Gastrocnemius medialis (tissue), 4 donors: ENCODE results near the gene ORAI2.

Experiments
- POLR2A ChIP-seq, 2 donors: fragments of 450-650 bp; IDR thresholded peaks; one replicate each; pipeline ENCODE4 v1.6.1; 2017; ENCODE audit warnings: antibody characterized with exemption in 2 of 2, mild to moderate bottlenecking in 2 of 2, moderate library complexity in 2 of 2
- TF ChIP-seq, protein P1 (sequence below), 5 experiments: fragments of 450-650 bp in 3 of 5; fragments of 200-600 bp in 2 of 5; sonication (generic) in 2 of 5; IDR thresholded peaks in 4 of 5; conservative IDR thresholded peaks in 1 of 5; 1 replicate in 4 of 5; 2 replicates in 1 of 5; pipeline ENCODE4 v1.5.1; 2016 to 2019; ENCODE audit warnings: antibody characterized with exemption in 5 of 5, mild to moderate bottlenecking in 3 of 5, moderate library complexity in 3 of 5

DNA sequence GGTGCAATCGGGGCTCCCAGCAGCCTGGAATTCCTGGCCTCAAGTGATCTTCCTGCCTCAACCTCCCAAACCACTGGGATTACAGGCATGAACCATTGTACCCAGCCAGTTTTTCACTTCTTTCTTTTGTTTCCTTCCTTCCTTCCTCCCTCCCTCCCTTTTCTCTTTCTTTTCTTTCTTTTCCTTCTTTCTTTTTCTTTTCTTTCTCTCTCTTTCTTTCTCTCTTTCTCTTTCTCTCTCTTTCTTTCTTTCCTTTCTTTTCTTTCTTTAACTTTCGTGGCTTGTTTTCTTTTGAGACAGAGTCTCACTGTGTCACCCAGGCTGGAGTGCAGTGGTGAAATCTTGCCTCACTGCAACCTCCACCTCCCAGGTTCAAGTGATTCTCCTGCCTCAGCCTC is 12.3 kb downstream of the ORAI2 start:
- TF ChIP-seq, protein P1, sequence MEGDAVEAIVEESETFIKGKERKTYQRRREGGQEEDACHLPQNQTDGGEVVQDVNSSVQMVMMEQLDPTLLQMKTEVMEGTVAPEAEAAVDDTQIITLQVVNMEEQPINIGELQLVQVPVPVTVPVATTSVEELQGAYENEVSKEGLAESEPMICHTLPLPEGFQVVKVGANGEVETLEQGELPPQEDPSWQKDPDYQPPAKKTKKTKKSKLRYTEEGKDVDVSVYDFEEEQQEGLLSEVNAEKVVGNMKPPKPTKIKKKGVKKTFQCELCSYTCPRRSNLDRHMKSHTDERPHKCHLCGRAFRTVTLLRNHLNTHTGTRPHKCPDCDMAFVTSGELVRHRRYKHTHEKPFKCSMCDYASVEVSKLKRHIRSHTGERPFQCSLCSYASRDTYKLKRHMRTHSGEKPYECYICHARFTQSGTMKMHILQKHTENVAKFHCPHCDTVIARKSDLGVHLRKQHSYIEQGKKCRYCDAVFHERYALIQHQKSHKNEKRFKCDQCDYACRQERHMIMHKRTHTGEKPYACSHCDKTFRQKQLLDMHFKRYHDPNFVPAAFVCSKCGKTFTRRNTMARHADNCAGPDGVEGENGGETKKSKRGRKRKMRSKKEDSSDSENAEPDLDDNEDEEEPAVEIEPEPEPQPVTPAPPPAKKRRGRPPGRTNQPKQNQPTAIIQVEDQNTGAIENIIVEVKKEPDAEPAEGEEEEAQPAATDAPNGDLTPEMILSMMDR (IDR thresholded peaks at IDR 0.05 in 4 of 5, conservative IDR thresholded peaks at IDR 0.05 in 1 of 5) = no peak
- no peak for TF ChIP-seq POLR2A (IDR thresholded peaks at IDR 0.05)
